Ovary (tissue), 9 donors: Measurements from ENCODE around the gene MCTP1. TPM values are rescaled to one million over a fixed set of nuclear protein-coding genes. Genes with fewer than 3 reads are reported as not detected.

Experiments used
- DNase-seq, 5 donors: peaks; one replicate each; pipeline ENCODE4 v3.0.0-alpha.2; 2019 to 2020
- H3K27ac ChIP-seq, 2 donors: fragments of 200-600 bp; one replicate each; pipeline versions ENCODE4 v1.5.1 to v1.8.0; 2019 to 2022
- H3K27me3 ChIP-seq: fragments of 200-600 bp; one replicate; pipeline ENCODE4 v1.8.0; 2022
- H3K36me3 ChIP-seq: fragments of 200-600 bp; sonication (generic); one replicate; pipeline ENCODE4 v1.5.1; 2019
- H3K4me1 ChIP-seq: one replicate; pipeline ENCODE4 v1.8.1; 2013; ENCODE audit warnings: mild to moderate bottlenecking, moderate library complexity; ENCODE audit not compliant: insufficient read depth
- H3K4me3 ChIP-seq: fragments of 200-600 bp; sonication (generic); one replicate; pipeline ENCODE4 v1.5.1; 2017
- H3K9me3 ChIP-seq, 2 donors: fragments of 200-600 bp in 1 of 2; sonication (generic) in 1 of 2; one replicate each; pipeline versions ENCODE4 v1.5.1 to v1.8.1; 2013 to 2019; ENCODE audit warnings: mild to moderate bottlenecking in 1 of 2, moderate library complexity in 1 of 2
- CTCF ChIP-seq, 3 donors: fragments of 450-650 bp in 2 of 3; fragments of 200-600 bp in 1 of 3; IDR thresholded peaks; one replicate each; pipeline versions ENCODE4 v1.5.1 to v1.8.0; 2016 to 2022; ENCODE audit warnings: antibody characterized with exemption in 3 of 3, mild to moderate bottlenecking in 1 of 3
- EP300 ChIP-seq: sonication (generic); formaldehyde crosslinking; IDR thresholded peaks from one replicate; pipeline ENCODE4 v1.6.1; 2017; ENCODE audit warnings: antibody characterized with exemption
- POLR2A ChIP-seq: fragments of 450-650 bp; IDR thresholded peaks from one replicate; pipeline ENCODE4 v1.6.1; 2017; ENCODE audit warnings: antibody characterized with exemption, mild to moderate bottlenecking, moderate library complexity
- WGBS, 3 donors: extraction: QIAGEN DNeasy Blood & Tissue Kit in 1 of 3; methylation state at CpG; one replicate each; pipeline versions ENCODE4 v1.1.5 to v1.1.7; 2013 to 2017; 5-methylcytosine and 5-hydroxymethylcytosine counted together
- intact Hi-C, 4 donors: fragments of 100-400 bp; cut with DNase I; formaldehyde crosslinking; loops; one replicate each; pipeline versions ENCODE4 v1.11.0 to v1.15.1; 2022 to 2023
- polyA plus RNA-seq, 2 donors: library from polyadenylated mRNA; stranded (reverse); fragments of 200-250 nt in 1 of 2; fragments of 350-450 nt in 1 of 2; fragmentation: Illumina TruSeq in 1 of 2; extraction: RNeasy Lipid Tissue Mini Kit (QIAGEN cat#74804) in 1 of 2; gene quantifications; one replicate each; pipeline ENCODE4 v1.2.3, GENCODE V29; 2013 to 2014
- total RNA-seq, 7 donors: library from RNA; depleted of rRNA in 2 of 7; stranded (reverse); fragments of >200 nt in 2 of 7; fragmentation: NEBNext Ultra II Directional in 3 of 7; extraction: Animal tissue kit (Norgen Biotek cat#: 25700) in 3 of 7; gene quantifications; one replicate each; pipeline versions ENCODE4 v1.1.0 to v1.2.4, GENCODE V29; 2016 to 2023
- donor health status: DM: no; HTN: no; CAD: no; lungs with moderate emphysema.
- donor health status: DM: no; HTN: no; CAD: no.
- donor health status: Bipolar disorder and iron deficiency.
- donor health status: DM: yes; HTN: yes; CAD: no.
- donor health status: DM: no; HTN: no; CAD: no.
- donor health status: DM: yes; HTN: yes; CAD: no.

MCTP1 gene
- total and polyA plus RNA-seq, 9 donors = 1.7 to 11.4 (median 5.0) TPM

GRCh38 chr5:94707359-94707758 lies 577.5 kb downstream of the MCTP1 start:
- no peak for DNase-seq
- H3K27ac ChIP-seq = no peak overlapping the region
- H3K9me3 ChIP-seq = no peaks in the 10 kb centered on the region
- no peak overlapping the region for H3K4me3 ChIP-seq
- TF ChIP-seq POLR2A (no peak), CTCF (IDR thresholded peaks at IDR 0.05) (no peak), EP300 (no peak)
- 31 to 60% (median 42%) methylated on average over 2 of the region's 2 CpGs for WGBS, 3 donors
- no peaks in the 10 kb centered on the region for H3K36me3 ChIP-seq
- H3K4me1 ChIP-seq = no peaks in the 10 kb centered on the region
- intact Hi-C loops = no loop called here
- H3K27me3 ChIP-seq = no peaks in the 10 kb centered on the region

GRCh38 chr5:94705427-94705826 lies 579.5 kb downstream of the MCTP1 start:
- Histone ChIP-seq H3K4me1 (no peaks in the 10 kb centered on the region), H3K36me3 (no peaks in the 10 kb centered on the region), H3K27ac (no peak overlapping the region), H3K4me3 (no peak overlapping the region), H3K9me3 (no peaks in the 10 kb centered on the region), H3K27me3 (no peaks in the 10 kb centered on the region)
- DNase-seq = no peak
- TF ChIP-seq EP300 = no peak
- no peak for TF ChIP-seq CTCF (IDR thresholded peaks at IDR 0.05)
- no peak for TF ChIP-seq POLR2A
- 56 to 70% (median 63%) methylated on average over 1 of the region's 1 CpG for WGBS, 3 donors
- intact Hi-C loops = no loop called here

- WGBS, 3 donors = 96 to 99% (median 97%) methylated on average over 1 of the region's 1 CpG
- intact Hi-C loops = no loop called here
- no peaks in the 10 kb centered on the region for H3K9me3 ChIP-seq
Observed at GRCh38 chr5:94702729-94703128, 582.2 kb downstream of the MCTP1 start.

GRCh38 chr5:94700592-94700991 lies 584.3 kb downstream of the MCTP1 start:
- Histone ChIP-seq H3K9me3 (no peaks in the 10 kb centered on the region), H3K4me1 (no peaks in the 10 kb centered on the region), H3K27me3 (no peaks in the 10 kb centered on the region), H3K27ac (no peak overlapping the region), H3K4me3 (no peak overlapping the region), H3K36me3 (no peaks in the 10 kb centered on the region)
- intact Hi-C loops = no loop called here
- TF ChIP-seq EP300 (no peak), CTCF (IDR thresholded peaks at IDR 0.05) (no peak), POLR2A (no peak)
- no peak for DNase-seq
- 85 to 92% (median 91%) methylated on average over 1 of the region's 1 CpG for WGBS, 3 donors

More at GRCh38 chr5:94702729-94703128, 582.2 kb downstream of the MCTP1 start:
- Histone ChIP-seq H3K36me3 (no peaks in the 10 kb centered on the region), H3K4me3 (no peak overlapping the region), H3K27me3 (no peaks in the 10 kb centered on the region), H3K27ac (no peak overlapping the region), H3K4me1 (no peaks in the 10 kb centered on the region)
- TF ChIP-seq EP300 (no peak), CTCF (IDR thresholded peaks at IDR 0.05) (no peak), POLR2A (no peak)
- DNase-seq = no peak
